Measurements from ENCODE around the gene FN1.

Gene FN1

GRCh38 chr2:215421859-215422461, 13.9 kb downstream of the FN1 start:
- TF ChIP-seq, protein P1, sequence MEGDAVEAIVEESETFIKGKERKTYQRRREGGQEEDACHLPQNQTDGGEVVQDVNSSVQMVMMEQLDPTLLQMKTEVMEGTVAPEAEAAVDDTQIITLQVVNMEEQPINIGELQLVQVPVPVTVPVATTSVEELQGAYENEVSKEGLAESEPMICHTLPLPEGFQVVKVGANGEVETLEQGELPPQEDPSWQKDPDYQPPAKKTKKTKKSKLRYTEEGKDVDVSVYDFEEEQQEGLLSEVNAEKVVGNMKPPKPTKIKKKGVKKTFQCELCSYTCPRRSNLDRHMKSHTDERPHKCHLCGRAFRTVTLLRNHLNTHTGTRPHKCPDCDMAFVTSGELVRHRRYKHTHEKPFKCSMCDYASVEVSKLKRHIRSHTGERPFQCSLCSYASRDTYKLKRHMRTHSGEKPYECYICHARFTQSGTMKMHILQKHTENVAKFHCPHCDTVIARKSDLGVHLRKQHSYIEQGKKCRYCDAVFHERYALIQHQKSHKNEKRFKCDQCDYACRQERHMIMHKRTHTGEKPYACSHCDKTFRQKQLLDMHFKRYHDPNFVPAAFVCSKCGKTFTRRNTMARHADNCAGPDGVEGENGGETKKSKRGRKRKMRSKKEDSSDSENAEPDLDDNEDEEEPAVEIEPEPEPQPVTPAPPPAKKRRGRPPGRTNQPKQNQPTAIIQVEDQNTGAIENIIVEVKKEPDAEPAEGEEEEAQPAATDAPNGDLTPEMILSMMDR (IDR thresholded peaks at IDR 0.05; ENCODE audit: low read depth, low read length), result no peak
- no peak for DNase-seq (ENCODE audit: extremely low read depth, low read depth)

DNA sequence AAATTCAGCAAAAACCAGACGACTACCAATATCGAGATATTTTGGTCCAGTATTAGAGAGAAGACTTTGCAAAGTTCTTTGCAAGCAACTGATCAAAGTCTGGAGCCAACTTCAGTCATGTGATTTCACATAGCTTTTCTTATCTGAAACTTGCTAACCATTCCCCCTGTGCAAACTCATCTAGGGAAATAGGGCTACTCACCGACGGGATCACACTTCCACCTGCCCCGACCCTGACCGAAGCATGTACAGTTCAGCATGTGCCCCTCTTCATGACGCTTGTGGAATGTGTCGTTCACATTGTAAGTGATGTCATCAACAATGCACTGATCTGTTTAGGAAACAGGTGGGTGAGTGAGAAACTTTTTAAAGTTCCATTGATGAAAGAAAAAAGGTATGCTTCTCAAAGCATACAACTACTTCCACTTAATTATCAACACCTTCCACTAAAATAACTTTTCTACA, 15.4 kb downstream of the FN1 start:
- DNase-seq (ENCODE audit: extremely low read depth, low read depth), result no peak
- TF ChIP-seq, protein P1 (IDR thresholded peaks at IDR 0.05; ENCODE audit: low read depth, low read length), result no peak

DNA sequence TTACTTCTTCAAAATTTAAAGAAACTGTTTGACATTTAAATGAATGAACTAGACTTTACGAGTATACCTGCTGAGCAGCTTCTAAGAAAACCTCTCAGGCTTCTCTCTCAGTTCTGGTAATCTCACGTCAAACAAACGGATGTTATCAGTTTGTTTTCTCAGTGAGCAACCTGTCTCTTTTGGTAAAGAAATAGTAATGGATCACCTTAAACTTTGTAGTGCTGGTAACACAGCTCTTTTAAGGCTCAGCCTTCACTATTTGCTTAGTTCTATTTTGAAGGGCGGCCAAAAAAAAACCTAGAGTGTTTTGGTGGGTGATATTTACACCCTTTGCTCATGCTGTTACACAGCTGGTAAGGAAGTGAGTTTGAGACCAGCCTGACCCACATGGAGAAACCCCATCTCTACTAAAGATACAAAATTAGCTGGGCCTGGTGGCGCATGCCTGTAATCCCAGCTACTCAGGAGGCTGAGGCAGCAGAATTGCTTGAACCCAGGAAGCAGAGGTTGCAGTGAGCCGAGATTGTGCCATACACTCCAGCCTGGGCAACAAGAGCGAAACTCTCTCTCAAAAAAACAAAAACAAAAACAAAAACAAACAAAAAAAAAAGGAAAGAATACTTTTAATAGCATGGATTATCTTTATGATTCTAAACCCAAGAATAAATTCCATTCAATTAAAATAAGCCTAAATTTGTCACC, 15.9 kb downstream of the FN1 start:
- no peak for DNase-seq (ENCODE audit: extremely low read depth, low read depth)
- TF ChIP-seq, protein P1 (IDR thresholded peaks at IDR 0.05; ENCODE audit: low read depth, low read length), result no peak

DNA sequence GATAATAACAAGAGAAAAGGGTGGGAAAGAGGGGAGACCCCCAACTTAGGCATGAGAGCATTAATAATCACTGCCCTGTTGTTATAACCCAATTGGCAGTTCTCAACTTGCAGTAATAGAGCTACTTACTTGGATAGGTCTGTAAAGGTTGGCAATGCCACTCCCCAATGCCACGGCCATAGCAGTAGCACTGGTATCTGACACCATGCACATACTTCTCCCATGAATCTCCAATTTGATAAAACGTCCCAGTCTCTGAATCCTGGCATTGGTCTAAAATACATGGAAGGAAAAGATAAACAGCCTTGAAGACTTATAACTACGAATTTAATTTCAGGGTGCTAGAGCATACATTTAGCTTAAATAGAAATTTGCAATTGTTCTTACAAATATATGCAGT, 16.8 kb downstream of the FN1 start:
- DNase-seq (ENCODE audit: extremely low read depth, low read depth), result no peak
- TF ChIP-seq, protein P1 (IDR thresholded peaks at IDR 0.05; ENCODE audit: low read depth, low read length), result no peak

GRCh38 chr2:215418064-215418963, 17.6 kb downstream of the FN1 start:
- DNase-seq (ENCODE audit: extremely low read depth, low read depth), result no peak
- TF ChIP-seq, protein P1 (IDR thresholded peaks at IDR 0.05; ENCODE audit: low read depth, low read length), result no peak

DNA sequence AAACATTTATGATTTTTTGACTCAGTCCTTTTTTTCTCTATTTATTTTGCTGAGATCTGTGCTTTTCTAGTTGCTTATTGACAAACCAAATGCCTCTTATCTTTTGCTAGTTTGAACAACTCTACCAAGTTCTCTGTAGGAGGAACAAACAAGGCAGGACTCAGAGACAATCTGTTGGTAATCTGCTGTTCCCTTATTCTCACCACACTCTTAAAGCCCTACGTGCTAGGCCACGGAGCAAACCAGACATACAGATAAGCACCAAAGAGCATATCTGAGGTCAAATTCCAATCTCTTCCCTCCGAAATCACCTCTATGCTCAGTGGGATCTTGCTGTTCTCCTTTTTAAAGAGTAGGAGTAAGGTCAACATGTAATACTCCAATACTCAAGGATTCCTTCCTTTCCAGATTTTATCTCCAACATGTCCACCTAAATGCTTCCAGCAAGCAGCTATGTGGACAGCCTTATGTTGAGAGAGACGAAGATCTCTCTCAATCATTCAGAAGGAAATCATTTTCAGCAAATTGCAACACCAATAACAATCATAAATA, 18.4 kb downstream of the FN1 start:
- no peak for DNase-seq (ENCODE audit: extremely low read depth, low read depth)
- TF ChIP-seq, protein P1 (IDR thresholded peaks at IDR 0.05; ENCODE audit: low read depth, low read length), result no peak
